ENCODE measurements around the gene PDE9A.
"Not testable (repeated sequence)": the region's sequence is repeated elsewhere in the genome, so short reads cannot be mapped to it uniquely, and the experiment has no call there.

Gene PDE9A

DNA sequence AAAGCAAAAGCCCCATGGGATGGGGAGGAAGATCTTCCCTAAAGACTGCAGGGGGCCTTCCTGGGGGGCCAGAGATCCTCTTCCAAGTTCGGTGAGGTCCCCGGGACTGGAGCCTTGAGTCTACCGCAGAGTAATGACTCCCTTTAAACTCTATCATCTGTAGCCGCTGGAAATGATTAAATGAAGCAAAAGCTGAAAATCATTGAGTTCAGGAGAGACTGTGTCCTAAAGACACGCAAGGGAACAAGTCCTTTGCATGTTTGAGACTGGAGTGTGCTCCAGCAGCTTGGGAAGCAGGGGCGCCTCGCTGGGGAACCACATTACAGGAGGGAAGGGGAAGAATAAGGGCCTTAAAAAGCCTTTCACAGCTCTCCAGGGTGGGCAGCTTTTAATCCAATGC, 155.8 kb downstream of the PDE9A start:
- DNase-seq = no peak

- DNase-seq = no peak
These were observed 156.4 kb downstream of the PDE9A start for GRCh38 chr21:42809577-42810475.

DNA sequence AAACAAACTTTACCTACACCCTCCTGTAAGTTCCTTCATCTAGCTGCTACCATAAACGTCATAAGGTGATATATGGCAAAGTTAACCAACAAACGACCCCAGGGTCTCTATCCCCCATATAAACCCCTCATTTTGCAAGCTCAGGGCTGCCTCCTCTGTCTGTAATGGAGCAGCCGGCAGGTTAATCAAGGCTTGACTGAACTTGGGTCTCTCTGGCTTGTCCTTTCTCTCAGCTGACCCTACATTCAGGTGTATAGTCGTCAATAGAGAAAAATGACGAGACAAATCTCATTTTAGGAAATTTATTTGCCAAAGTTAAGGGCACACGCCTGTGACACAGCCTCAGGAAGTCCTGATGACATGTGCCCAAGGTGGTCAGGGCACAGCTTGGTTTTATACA, 158.5 kb downstream of the PDE9A start:
- no peak for DNase-seq

DNA sequence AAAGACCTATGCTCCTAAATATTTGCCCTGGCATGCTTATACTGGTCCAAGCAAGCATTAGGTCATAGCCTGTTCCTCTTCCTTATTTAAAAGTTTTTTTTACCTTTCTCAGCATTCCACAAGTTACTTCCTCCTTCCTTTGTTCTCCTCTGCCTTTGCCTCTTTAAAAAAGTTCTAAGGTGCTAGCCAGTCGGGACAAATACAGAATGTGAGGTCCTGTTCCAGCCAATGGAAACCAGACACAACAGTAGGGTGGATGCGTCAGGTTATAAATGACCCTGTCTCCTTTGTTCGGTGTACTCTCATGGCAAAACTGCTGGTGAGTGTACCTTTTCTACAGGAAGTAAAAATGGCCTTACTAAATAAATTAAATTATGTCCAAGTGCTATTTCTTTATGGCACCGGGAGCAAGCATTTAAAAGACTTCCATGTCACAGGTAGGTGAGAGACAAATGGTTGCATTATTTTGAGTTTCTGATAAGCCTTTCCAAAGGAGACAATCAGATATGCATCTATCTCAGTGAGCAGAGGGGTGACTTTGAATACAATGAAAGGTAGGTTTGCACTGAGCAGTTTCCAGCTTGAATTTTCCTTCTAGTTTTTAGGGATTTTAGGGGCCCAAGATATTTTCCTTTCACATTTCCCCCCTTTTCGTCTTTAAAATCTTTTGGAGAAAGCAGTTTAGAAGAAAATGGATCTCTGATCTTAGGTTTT, 159.3 kb downstream of the PDE9A start:
- not testable (repeated sequence) for DNase-seq

- no peak for DNase-seq
These were observed 161.8 kb downstream of the PDE9A start for GRCh38 chr21:42815217-42815616.

DNA sequence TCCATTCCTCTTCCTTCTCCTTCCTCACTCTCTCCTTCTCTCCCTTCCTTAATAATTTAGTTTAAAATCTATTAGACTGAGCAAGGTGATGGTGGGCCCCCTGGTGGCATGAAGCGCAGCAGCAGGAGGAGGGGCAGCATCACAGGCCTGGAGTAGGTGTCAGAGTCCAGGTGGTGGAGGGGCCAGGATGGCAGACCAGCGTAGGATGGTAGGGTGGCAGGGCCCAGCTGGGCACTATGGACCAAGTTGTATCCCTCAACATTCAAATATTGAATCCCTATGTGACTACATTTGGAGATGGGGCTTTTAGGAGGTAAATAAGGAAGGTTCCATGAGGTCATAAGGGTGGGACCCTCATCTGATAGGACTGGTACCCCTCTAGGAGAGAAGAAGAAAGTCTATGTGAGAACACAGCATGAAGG, 164.9 kb downstream of the PDE9A start:
- DNase-seq = peak; percentile 54

- DNase-seq = no peak
These were observed 166.6 kb downstream of the PDE9A start for GRCh38 chr21:42819861-42820615.

DNA sequence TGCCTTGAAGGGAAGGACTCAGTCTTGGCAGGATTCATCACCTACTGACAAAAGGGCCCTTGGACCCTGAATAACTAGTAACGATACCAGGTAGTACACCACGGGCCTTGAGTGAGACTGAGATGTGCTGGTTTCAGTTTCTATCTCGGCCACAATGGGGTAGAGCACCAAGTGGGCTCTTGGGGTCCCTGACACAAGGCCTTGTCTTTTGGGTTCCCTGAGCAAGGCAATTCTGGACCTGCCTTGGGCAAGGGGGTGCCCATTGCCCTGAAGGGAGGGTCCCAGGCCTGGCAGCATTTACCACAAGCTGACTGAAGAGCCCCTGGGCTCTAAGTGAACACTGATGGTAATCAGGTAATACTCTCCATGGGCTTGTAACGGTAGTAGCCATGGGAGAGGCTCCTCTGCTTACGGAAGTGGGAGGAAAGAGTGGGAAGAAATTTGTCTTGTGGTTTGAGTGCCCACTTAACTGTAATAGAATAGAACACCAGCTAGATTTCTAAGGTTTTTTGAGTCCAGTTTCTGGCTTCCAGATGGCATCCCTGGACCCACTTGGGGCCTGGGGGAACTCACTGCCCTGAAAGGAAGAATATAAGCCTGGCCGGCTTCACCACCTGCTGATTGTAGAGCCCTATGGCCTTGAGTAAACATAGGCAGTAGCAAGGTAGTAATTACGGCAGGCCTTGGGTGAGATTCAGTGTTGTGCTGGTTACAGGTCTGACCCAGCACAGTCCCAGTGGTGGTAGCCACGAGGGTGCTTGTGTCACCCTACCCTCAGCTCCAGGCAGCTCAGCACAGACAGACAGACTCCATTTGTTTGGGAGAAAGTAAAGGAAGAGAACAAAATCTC, 167.4 kb downstream of the PDE9A start:
- DNase-seq = no peak
